ENCODE data around the gene ID2. TPM values are rescaled to one million over a fixed set of nuclear protein-coding genes. Genes with fewer than 3 reads are reported as not detected.

The ID2 gene
- total RNA-seq, 1 experiment from 2014 or later: 48.6 TPM

DNA sequence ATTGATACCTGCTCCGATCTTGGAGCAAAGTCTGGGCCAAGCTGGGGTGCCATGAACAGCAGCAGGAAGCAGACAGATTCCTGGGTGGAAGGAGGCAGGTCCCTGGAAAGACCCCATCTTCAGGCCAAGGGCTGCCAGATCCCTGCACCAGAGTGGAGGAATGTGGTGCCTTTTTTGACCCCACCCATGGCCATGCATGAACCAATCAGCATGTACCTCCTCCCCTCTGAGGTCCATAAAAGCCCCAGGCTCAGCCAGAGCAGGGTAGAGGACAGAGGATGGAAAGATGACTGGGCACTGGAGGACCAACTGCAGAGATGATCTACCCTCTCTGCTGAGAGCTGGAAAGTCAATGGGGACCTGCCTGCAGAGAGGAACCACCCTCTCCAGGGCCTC, 34.4 kb upstream of the ID2 start:
- H3K36me3 Mint-ChIP-seq (ENCODE audit: insufficient read depth in 1 of 3, low read depth in 3 of 3): peaks cover 0 to 8% (median 0%) of the 10 kb centered on the region in 3 experiments; a peak in 4 of 7 replicates
- Histone ChIP-seq H3T11ph (ENCODE audit: low read length) (no peak overlapping the region), H3K27me3 (ENCODE audit: insufficient read depth, low read length) (no peaks in the 10 kb centered on the region), H3K4me2 (ENCODE audit: insufficient read depth, insufficient read length, low read length) (no peak overlapping the region), H3K79me2 (ENCODE audit: insufficient read depth, low read length) (no peaks in the 10 kb centered on the region), H4K91ac (ENCODE audit: insufficient read length, low read depth, low read length) (no peak overlapping the region), H3K27ac (ENCODE audit: insufficient read length, low read depth, low read length) (no peak overlapping the region), H2AFZ (ENCODE audit: low read length) (no peak overlapping the region), H2BK5ac (ENCODE audit: insufficient read length, low read length) (no peak overlapping the region), H3K9me3 (ENCODE audit: control insufficient read depth, low read depth, low read length) (no peaks in the 10 kb centered on the region), H2BK20ac (ENCODE audit: low read depth, low read length, poor library complexity, severe bottlenecking) (no peak overlapping the region), H3K4me1 (ENCODE audit: insufficient read depth, low read length) (no peaks in the 10 kb centered on the region; the same call in 1 of the 2 replicates), H3K9ac (ENCODE audit: extremely low read depth, insufficient read length, low read length) (no peak overlapping the region), H4K20me1 (ENCODE audit: control insufficient read depth, insufficient read depth, insufficient read length) (no peaks in the 10 kb centered on the region), H2BK15ac (ENCODE audit: low read depth, low read length) (no peak overlapping the region), H3K79me1 (ENCODE audit: insufficient read depth, low read depth, low read length, poor library complexity, severe bottlenecking) (no peaks in the 10 kb centered on the region), H3K23me2 (ENCODE audit: insufficient read length, low read depth, low read length, poor library complexity, severe bottlenecking) (no peaks in the 10 kb centered on the region), H3K14ac (ENCODE audit: insufficient read depth, low read length) (no peak overlapping the region), H4K5ac (ENCODE audit: insufficient read length, low read depth, low read length) (no peak overlapping the region), H3K18ac (ENCODE audit: insufficient read length, low read depth, low read length) (no peak overlapping the region), H2BK120ac (ENCODE audit: low read depth, low read length, poor library complexity, severe bottlenecking) (no peak overlapping the region), H4K8ac (replicated peaks; ENCODE audit: insufficient read length, low read depth, low read length) (no peak overlapping the region), H3K4ac (ENCODE audit: low read depth, low read length) (no peak overlapping the region), H2BK12ac (ENCODE audit: insufficient read length, low read depth, low read length) (no peak overlapping the region), H2AK5ac (ENCODE audit: insufficient read length, low read length) (no peak overlapping the region), H3K23ac (ENCODE audit: insufficient read length, low read depth, low read length) (no peak overlapping the region), H3K56ac (ENCODE audit: insufficient read length, low read depth, low read length) (no peak overlapping the region)
- no CpG with 5 or more reads among the region's 1 CpG for WGBS (ENCODE audit: extremely low coverage, insufficient read length, low lambda C conversion rate)
- no peak overlapping the region for H3K4me3 Mint-ChIP-seq
- DNase-seq: no peak
- peaks cover 10 to 18% of the 10 kb centered on the region in 2 experiments for H3K4me1 Mint-ChIP-seq
- TF ChIP-seq, protein P1, sequence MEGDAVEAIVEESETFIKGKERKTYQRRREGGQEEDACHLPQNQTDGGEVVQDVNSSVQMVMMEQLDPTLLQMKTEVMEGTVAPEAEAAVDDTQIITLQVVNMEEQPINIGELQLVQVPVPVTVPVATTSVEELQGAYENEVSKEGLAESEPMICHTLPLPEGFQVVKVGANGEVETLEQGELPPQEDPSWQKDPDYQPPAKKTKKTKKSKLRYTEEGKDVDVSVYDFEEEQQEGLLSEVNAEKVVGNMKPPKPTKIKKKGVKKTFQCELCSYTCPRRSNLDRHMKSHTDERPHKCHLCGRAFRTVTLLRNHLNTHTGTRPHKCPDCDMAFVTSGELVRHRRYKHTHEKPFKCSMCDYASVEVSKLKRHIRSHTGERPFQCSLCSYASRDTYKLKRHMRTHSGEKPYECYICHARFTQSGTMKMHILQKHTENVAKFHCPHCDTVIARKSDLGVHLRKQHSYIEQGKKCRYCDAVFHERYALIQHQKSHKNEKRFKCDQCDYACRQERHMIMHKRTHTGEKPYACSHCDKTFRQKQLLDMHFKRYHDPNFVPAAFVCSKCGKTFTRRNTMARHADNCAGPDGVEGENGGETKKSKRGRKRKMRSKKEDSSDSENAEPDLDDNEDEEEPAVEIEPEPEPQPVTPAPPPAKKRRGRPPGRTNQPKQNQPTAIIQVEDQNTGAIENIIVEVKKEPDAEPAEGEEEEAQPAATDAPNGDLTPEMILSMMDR (conservative IDR thresholded peaks at IDR 0.05): no peak
- no peaks in the 10 kb centered on the region; the same call in 1 of the 2 replicates for H3K27me3 Mint-ChIP-seq (ENCODE audit: low read depth)
- H3K27ac Mint-ChIP-seq: no peak overlapping the region
- peaks cover 3 to 11% of the 10 kb centered on the region in 2 experiments; a peak in 4 of 5 replicates for H3K9me3 Mint-ChIP-seq
